K562 (cell line): ENCODE results near the gene ARID4B. TPM values are rescaled to one million over a fixed set of nuclear protein-coding genes. Genes with fewer than 3 reads are reported as not detected.
A peak's percentile ranks its signal among the peaks of the same experiment; 100 is the strongest.

Experiments
- BRF2 ChIP-seq: IDR thresholded peaks from 3 replicates; pipeline ENCODE4 v1.6.1; 2011; ENCODE audit warnings: borderline replicate concordance, mild to moderate bottlenecking; ENCODE audit not compliant: insufficient read length, insufficient read depth
- CC2D1A ChIP-seq: fragments of 450-650 bp; IDR thresholded peaks from 2 replicates; pipeline ENCODE4 v1.6.1; 2017; ENCODE audit warnings: mild to moderate bottlenecking
- DEAF1 ChIP-seq: fragments of 450-650 bp; formaldehyde crosslinking; IDR thresholded peaks from 2 replicates; pipeline ENCODE4 v1.4.0; 2020; ENCODE audit warnings: mild to moderate bottlenecking, moderate library complexity
- E2F4 ChIP-seq: sonication (generic); formaldehyde crosslinking; IDR thresholded peaks from 2 replicates; pipeline ENCODE4 v1.8.0; 2022; ENCODE audit warnings: mild to moderate bottlenecking, low read depth, missing genetic modification reagents
- EP300 ChIP-seq: IDR thresholded peaks from 2 replicates; pipeline ENCODE4 v1.6.1; 2012; ENCODE audit warnings: low read length, improper control_type of control experiment
- ESRRB ChIP-seq: fragments of 250-450 bp; sonication (Bioruptor Pico); IDR thresholded peaks from 2 replicates; pipeline ENCODE4 v1.5.0; 2020; ENCODE audit warnings: mild to moderate bottlenecking, moderate library complexity, borderline replicate concordance
- ETV6 ChIP-seq, 3 experiments: fragments of 150-350 bp in 1 of 3; sonication (generic) in 1 of 3; formaldehyde crosslinking in 1 of 3; IDR thresholded peaks; 2 replicates each; pipeline versions ENCODE4 v1.6.1 to v1.8.0; 2014 to 2022; ENCODE audit warnings: borderline replicate concordance in 2 of 3, low read depth in 2 of 3, antibody characterized with exemption in 1 of 3, low read length in 1 of 3, mild to moderate bottlenecking in 1 of 3, missing genetic modification reagents in 1 of 3
- FOXO4 ChIP-seq: fragments of 450-650 bp; formaldehyde crosslinking; IDR thresholded peaks from 2 replicates; pipeline ENCODE4 v1.4.0; 2020; ENCODE audit warnings: mild to moderate bottlenecking, moderate library complexity
- HDAC6 ChIP-seq: IDR thresholded peaks from 2 replicates; pipeline ENCODE4 v1.6.1; 2012; ENCODE audit warnings: low read depth, mild to moderate bottlenecking, control low read depth, inconsistent platforms, low read length, moderate library complexity
- ILF3 ChIP-seq: fragments of 450-650 bp; IDR thresholded peaks from 2 replicates; pipeline ENCODE4 v1.6.1; 2018; ENCODE audit warnings: antibody characterized with exemption, mild to moderate bottlenecking, moderate library complexity, borderline replicate concordance
- MCM2 ChIP-seq: fragments of 450-650 bp; IDR thresholded peaks from 2 replicates; pipeline ENCODE4 v1.6.1; 2017; ENCODE audit warnings: low read depth, mild to moderate bottlenecking
- PBX2 ChIP-seq, 2 experiments: IDR thresholded peaks in 1 of 2; conservative IDR thresholded peaks in 1 of 2; 2 replicates each; pipeline ENCODE4 v1.6.1; 2016; ENCODE audit warnings: low read depth in 2 of 2, mild to moderate bottlenecking in 1 of 2, missing compliant biosample characterization in 1 of 2, missing genetic modification characterization in 1 of 2, moderate library complexity in 1 of 2
- RBM14 ChIP-seq: fragments of 200-400 bp; formaldehyde crosslinking; IDR thresholded peaks from 2 replicates; pipeline ENCODE4 v1.6.1; 2018; ENCODE audit warnings: low read depth, mild to moderate bottlenecking, low read length, moderate library complexity, borderline replicate concordance; ENCODE audit not compliant: insufficient read depth
- TCF7L2 ChIP-seq: fragments of 150-350 bp; IDR thresholded peaks from 2 replicates; pipeline ENCODE4 v1.6.1; 2016; ENCODE audit warnings: low read depth, mild to moderate bottlenecking, low read length, moderate library complexity
- ZFP30 ChIP-seq: fragments of 250-450 bp; sonication (Bioruptor Pico); IDR thresholded peaks from 2 replicates; pipeline ENCODE4 v1.8.0; 2022; ENCODE audit warnings: moderate library complexity, mild to moderate bottlenecking, inconsistent platforms, borderline replicate concordance
- ZNF274 ChIP-seq: IDR thresholded peaks from 2 replicates; pipeline ENCODE4 v1.6.1; 2011; ENCODE audit warnings: low read depth, mild to moderate bottlenecking, low read length, moderate library complexity, borderline replicate concordance
- ZNF584 ChIP-seq: fragments of 200-800 bp; sonication (Bioruptor generic); IDR thresholded peaks from 2 replicates; pipeline ENCODE4 v1.6.1; 2016; ENCODE audit warnings: low read depth, mild to moderate bottlenecking, missing genetic modification characterization, missing compliant biosample characterization
- polyA plus RNA-seq, 8 experiments: library from polyadenylated mRNA; depleted of rRNA in 4 of 8; stranded (reverse) in 5 of 8; unstranded in 3 of 8; fragments of >200 nt; fragmentation: Nextera tagmentation in 2 of 8; fragmentation: Illumina TruSeq in 1 of 8; extraction: Ambion mirVana in 2 of 8; extraction: Trizol in 1 of 8; gene quantifications; 2 replicates each; pipeline versions ENCODE4 v1.2.1 to v1.2.3, GENCODE V29; 2011 to 2014; ENCODE audit warnings: inconsistent platforms in 1 of 8, missing spikeins in 1 of 8
- total RNA-seq, 7 experiments: library from RNA; depleted of rRNA in 6 of 7; stranded (reverse); fragments of >200 nt in 6 of 7; fragmentation: Illumina TruSeq in 2 of 7; extraction: Trizol in 2 of 7; gene quantifications; 2 replicates each; pipeline versions ENCODE4 v1.2.1 to v1.2.3, GENCODE V29; 2011 to 2021; ENCODE audit warnings: low replicate concordance in 1 of 7

ARID4B gene
- total and polyA plus RNA-seq, 9 of the 15 experiments (the other 6 are each of a cell fraction or from before 2014, with no cell fraction given), result 8.4 to 38.9 (median 18.5) TPM

- TF ChIP-seq ETV6 (IDR thresholded peaks at IDR 0.05; ENCODE audit: borderline replicate concordance in 1 of 2, low read depth in 2 of 2, low read length in 1 of 2) (peak; percentile 56 to 70; a peak in 1 of 4 replicates), ETV6 (CRISPR knock-in tag; IDR thresholded peaks at IDR 0.05; ENCODE audit: borderline replicate concordance) (no peak), E2F4 (0 out of 2 replicates have a peak, but pooled peaks have one; percentile 55), ZNF274 (no peak), ZNF584 (CRISPR knock-in tag) (no peak), TCF7L2 (0 out of 2 replicates have a peak, but pooled peaks have one; percentile 4), MCM2 (no peak), FOXO4 (0 out of 2 replicates have a peak, but pooled peaks have one; percentile 73), PBX2 (CRISPR knock-in tag; IDR thresholded peaks at IDR 0.05; ENCODE audit: low read depth) (no peak), PBX2 (tag; conservative IDR thresholded peaks at IDR 0.05; ENCODE audit: low read depth) (no peak), ILF3 (no peak), EP300 (peak; percentile 7; the same call in 1 of the 2 replicates), RBM14 (no peak), HDAC6 (no peak), DEAF1 (CRISPR knock-in tag) (peak; percentile 40), BRF2 (no peak), CC2D1A (peak; percentile 46; the same call in 1 of the 2 replicates), ESRRB (CRISPR knock-in tag) (no peak), ZFP30 (CRISPR knock-in tag) (no peak)
These were observed 166.9 kb downstream of the ARID4B start, which contains the start of gene RBM34 (continued) for GRCh38 chr1:235160957-235161684.
